ENCODE data around the gene APLP2.

DNA sequence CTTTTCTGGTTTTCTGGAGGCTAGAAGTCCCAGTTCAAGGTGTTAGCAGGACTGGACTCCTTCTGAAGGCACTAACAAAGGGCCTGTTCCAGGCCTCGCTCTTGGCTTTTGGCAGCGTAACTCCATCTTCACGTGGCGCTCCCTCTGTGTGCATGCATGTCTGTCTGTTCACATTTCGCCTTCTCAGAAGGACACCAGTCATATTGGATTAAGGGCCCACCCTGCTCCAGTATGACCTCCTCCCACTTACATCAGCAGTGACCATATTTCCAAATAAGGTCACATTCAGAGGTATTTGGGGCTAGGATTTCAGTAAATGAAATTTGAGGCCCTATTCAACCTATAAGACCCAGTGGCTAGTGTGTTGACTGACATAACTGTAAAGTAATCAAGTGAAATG lies 20.0 kb downstream of the APLP2 start:
- TF ChIP-seq, protein P1, sequence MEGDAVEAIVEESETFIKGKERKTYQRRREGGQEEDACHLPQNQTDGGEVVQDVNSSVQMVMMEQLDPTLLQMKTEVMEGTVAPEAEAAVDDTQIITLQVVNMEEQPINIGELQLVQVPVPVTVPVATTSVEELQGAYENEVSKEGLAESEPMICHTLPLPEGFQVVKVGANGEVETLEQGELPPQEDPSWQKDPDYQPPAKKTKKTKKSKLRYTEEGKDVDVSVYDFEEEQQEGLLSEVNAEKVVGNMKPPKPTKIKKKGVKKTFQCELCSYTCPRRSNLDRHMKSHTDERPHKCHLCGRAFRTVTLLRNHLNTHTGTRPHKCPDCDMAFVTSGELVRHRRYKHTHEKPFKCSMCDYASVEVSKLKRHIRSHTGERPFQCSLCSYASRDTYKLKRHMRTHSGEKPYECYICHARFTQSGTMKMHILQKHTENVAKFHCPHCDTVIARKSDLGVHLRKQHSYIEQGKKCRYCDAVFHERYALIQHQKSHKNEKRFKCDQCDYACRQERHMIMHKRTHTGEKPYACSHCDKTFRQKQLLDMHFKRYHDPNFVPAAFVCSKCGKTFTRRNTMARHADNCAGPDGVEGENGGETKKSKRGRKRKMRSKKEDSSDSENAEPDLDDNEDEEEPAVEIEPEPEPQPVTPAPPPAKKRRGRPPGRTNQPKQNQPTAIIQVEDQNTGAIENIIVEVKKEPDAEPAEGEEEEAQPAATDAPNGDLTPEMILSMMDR (IDR thresholded peaks at IDR 0.05; ENCODE audit: poor library complexity) = no peak
- no peak for TF ChIP-seq EZH2 (IDR thresholded peaks at IDR 0.05; ENCODE audit: borderline replicate concordance)

All from hepatocyte (in vitro differentiated cells).